Right lobe of liver (tissue), 6 donors: ENCODE results near the gene TECPR2. TPM values are rescaled to one million over a fixed set of nuclear protein-coding genes. Genes with fewer than 3 reads are reported as not detected.

Experiments
- ATAC-seq, 4 donors: fragments of 200-7000 bp; cut with Tn5 transposase; one replicate each; pipeline ENCODE4 v1.9.1; 2020; ENCODE audit warnings: mild to moderate bottlenecking in 4 of 4, moderate library complexity in 4 of 4
- DNase-seq, 3 donors: peaks; one replicate each; pipeline ENCODE4 v3.0.0-alpha.2; 2020
- H3K27ac ChIP-seq, 3 donors: fragments of 200-600 bp; one replicate each; pipeline ENCODE4 v1.8.0; 2022
- H3K27me3 ChIP-seq, 2 donors: fragments of 200-600 bp; one replicate each; pipeline ENCODE4 v1.8.0; 2022
- H3K36me3 ChIP-seq, 4 donors: fragments of 200-600 bp; sonication (generic) in 1 of 4; one replicate each; pipeline versions ENCODE4 v1.5.1 to v1.8.0; 2017 to 2022; ENCODE audit warnings: control low read depth in 1 of 4
- H3K4me1 ChIP-seq, 4 donors: fragments of 200-600 bp; sonication (generic) in 1 of 4; one replicate each; pipeline versions ENCODE4 v1.5.1 to v1.8.0; 2017 to 2022; ENCODE audit warnings: control low read depth in 1 of 4
- H3K4me3 ChIP-seq, 3 donors: fragments of 200-600 bp; one replicate each; pipeline ENCODE4 v1.8.0; 2022
- H3K9me3 ChIP-seq, 4 donors: fragments of 200-600 bp; sonication (generic) in 1 of 4; one replicate each; pipeline versions ENCODE4 v1.5.1 to v1.8.0; 2017 to 2022; ENCODE audit warnings: control low read depth in 1 of 4
- POLR2A ChIP-seq: fragments of 450-650 bp; IDR thresholded peaks from one replicate; pipeline ENCODE4 v1.6.1; 2017; ENCODE audit warnings: antibody characterized with exemption, mild to moderate bottlenecking
- whole genome bisulfite sequencing: methylation state at CpG from one replicate; pipeline ENCODE4 v1.1.6; 2018; ENCODE audit warnings: low coverage, low lambda C conversion rate; ENCODE audit not compliant: insufficient coverage; ENCODE audit errors: missing lambda C conversion rate; 5-methylcytosine and 5-hydroxymethylcytosine counted together
- intact Hi-C, 2 donors: fragments of 100-400 bp; cut with DNase I; formaldehyde crosslinking; loops; one replicate each; pipeline versions ENCODE4 v1.11.2 to v1.14.1; 2022
- total RNA-seq, 6 experiments: library from RNA; depleted of rRNA in 2 of 6; stranded (reverse); fragments of >200 nt in 2 of 6; fragmentation: NEBNext Ultra II Directional in 3 of 6; extraction: Animal tissue kit (Norgen Biotek cat#: 25700) in 3 of 6; gene quantifications; one replicate each; pipeline versions ENCODE4 v1.1.0 to v1.2.4, GENCODE V29; 2016 to 2023
- TF ChIP-seq, protein P1 (sequence below), 4 donors: fragments of 200-600 bp in 3 of 4; fragments of 450-650 bp in 1 of 4; IDR thresholded peaks; one replicate each; pipeline versions ENCODE4 v1.5.1 to v1.8.0; 2016 to 2022; ENCODE audit warnings: antibody characterized with exemption in 4 of 4, mild to moderate bottlenecking in 2 of 4
- donor health status: DM: no; HTN: yes; CAD: no.
- donor health status: DM: no; HTN: no; CAD: no.
- donor health status: DM: no; HTN: no; CAD: no.
- donor health status: DM: no; HTN: yes; CAD: no.
- donor health status: DM: no; HTN: yes; CAD: no.

Gene TECPR2
- total RNA-seq, 6 experiments from 2014 or later, result 5.5 to 10.5 (median 9.4) TPM

DNA sequence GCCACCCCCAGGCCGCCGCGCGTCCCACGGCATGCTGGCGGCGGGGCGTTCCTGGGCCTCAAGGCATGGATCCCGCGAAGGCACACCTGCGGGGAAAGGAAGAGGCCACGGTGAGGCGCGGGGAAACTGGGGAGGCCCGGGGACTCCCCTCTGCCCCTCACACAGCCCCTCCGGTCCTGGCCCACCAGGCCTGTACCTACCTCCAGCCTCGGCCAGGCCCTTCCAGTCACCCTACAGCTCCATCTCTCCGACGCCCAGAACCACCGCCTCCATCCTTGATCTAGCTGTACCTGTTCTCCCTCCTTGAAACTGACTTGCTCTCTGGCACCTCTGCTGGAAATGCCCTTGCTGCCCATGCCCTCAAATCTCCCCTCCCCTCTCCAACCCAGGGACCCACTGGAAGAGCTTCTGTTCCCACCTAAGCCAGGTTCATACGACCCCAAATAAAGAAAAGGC is 145.1 kb downstream of the TECPR2 start:
- intact Hi-C loops, result no loop called here
- TF ChIP-seq POLR2A, result no peak
- H3K4me3 ChIP-seq, result no peak overlapping the region
- no peak overlapping the region for H3K27ac ChIP-seq
- H3K27me3 ChIP-seq, result no peaks in the 10 kb centered on the region
- no peaks in the 10 kb centered on the region for H3K36me3 ChIP-seq
- ATAC-seq, result no peak
- WGBS, result 100% methylated on average over 1 of the region's 21 CpGs
- H3K9me3 ChIP-seq, result no peaks in the 10 kb centered on the region
- no peak for DNase-seq
- H3K4me1 ChIP-seq, result peaks cover 0 to 6% (median 0%) of the 10 kb centered on the region in 4 donors

- no CpG with 5 or more reads among the region's 14 CpGs for WGBS
- ATAC-seq (peak in 3 of 4 donors; percentile 2 to 34 (median 11)), DNase-seq (no peak)
- H3K9me3 ChIP-seq, result no peaks in the 10 kb centered on the region
- peak overlapping the region in 2 of 3 donors; percentile 58 to 63 for H3K4me3 ChIP-seq
- peak overlapping the region; percentile 26 to 85 (median 76) for H3K27ac ChIP-seq
- H3K36me3 ChIP-seq, result no peaks in the 10 kb centered on the region
- intact Hi-C loops, result no loop called here
- H3K4me1 ChIP-seq, result peaks cover 0 to 6% (median 0%) of the 10 kb centered on the region in 4 donors
- no peaks in the 10 kb centered on the region for H3K27me3 ChIP-seq
- TF ChIP-seq, protein P1, sequence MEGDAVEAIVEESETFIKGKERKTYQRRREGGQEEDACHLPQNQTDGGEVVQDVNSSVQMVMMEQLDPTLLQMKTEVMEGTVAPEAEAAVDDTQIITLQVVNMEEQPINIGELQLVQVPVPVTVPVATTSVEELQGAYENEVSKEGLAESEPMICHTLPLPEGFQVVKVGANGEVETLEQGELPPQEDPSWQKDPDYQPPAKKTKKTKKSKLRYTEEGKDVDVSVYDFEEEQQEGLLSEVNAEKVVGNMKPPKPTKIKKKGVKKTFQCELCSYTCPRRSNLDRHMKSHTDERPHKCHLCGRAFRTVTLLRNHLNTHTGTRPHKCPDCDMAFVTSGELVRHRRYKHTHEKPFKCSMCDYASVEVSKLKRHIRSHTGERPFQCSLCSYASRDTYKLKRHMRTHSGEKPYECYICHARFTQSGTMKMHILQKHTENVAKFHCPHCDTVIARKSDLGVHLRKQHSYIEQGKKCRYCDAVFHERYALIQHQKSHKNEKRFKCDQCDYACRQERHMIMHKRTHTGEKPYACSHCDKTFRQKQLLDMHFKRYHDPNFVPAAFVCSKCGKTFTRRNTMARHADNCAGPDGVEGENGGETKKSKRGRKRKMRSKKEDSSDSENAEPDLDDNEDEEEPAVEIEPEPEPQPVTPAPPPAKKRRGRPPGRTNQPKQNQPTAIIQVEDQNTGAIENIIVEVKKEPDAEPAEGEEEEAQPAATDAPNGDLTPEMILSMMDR (IDR thresholded peaks at IDR 0.05), result no peak
Measured at GRCh38 chr14:102508410-102508773, 145.7 kb downstream of the TECPR2 start.

DNA sequence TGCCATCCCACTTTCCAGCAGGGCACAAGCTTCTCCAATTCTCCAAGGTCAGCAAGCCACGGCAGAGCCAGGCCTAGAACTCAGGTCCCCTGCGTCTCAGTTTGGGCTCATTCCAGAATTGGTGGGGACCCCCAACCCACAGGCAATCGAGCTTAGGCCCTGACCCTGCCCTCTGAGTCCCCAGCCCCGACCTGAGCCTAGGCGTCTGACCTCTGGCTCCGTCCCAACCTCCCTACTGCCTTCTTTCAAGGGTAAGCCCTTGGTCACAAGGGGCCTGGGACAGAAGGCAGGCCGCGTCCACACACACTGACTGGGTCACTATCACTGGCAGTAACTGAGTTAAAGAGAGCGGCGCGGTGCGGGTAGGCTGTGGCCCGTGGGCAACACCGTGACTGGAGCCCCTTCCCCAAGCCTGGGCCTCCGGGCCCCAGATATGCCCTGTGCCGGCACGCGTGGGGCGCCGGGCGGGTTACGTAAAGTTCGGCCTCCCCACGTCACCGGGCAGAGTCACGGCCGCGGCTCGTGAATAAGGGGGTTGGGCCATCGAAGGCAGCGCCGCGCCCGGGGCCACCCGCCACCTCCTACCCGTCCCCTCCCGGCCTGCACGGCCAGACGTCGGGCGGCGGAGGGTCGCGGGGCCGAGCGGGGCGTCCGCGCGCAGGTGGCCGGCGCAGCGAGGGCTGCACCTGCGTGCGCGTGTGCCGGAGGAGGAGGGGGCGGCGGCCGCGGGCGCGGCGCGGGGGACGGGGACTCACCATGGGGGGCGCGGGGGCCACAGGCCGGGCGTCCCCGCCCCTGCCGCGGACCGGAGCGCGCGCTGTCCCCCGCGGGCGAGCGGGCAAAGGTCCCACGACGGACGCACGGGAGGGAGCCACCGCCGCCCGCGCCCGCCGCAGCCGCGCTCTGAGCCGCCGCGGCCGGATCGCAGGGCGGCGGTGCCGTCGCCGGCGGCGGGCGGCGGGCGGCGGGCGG is 146.3 kb downstream of the TECPR2 start:
- peak; percentile 64 to 79 (median 76) for DNase-seq
- peaks cover 0 to 6% (median 0%) of the 10 kb centered on the region in 4 donors for H3K4me1 ChIP-seq
- H3K27ac ChIP-seq, result peak overlapping the region; percentile 26 to 85 (median 76)
- no peaks in the 10 kb centered on the region for H3K9me3 ChIP-seq
- H3K4me3 ChIP-seq, result peak overlapping the region; percentile 41 to 63 (median 58)
- TF ChIP-seq POLR2A, result no peak
- no peaks in the 10 kb centered on the region for H3K36me3 ChIP-seq
- H3K27me3 ChIP-seq, result no peaks in the 10 kb centered on the region
- peak; percentile 33 to 48 (median 42) for ATAC-seq
- intact Hi-C loops, result no loop called here
- 10% methylated on average over 2 of the region's 110 CpGs for WGBS

GRCh38 chr14:102509746-102510615 is 147.2 kb downstream of the TECPR2 start, which contains the start of gene ANKRD9:
ANKRD9 (minus strand) TSS chr14:102509776; CDS start chr14:102507889, 1,887 bp downstream.
- TF ChIP-seq, protein P1 (IDR thresholded peaks at IDR 0.05), result no peak
- TF ChIP-seq POLR2A, result no peak
- intact Hi-C loops, result loop anchor here in 1 of 2 donors (5.0 kb wide), 1 partner anchor 68 kb away; no protein-coding TSS in a partner anchor

More at GRCh38 chr14:102509746-102510615, 147.2 kb downstream of the TECPR2 start, which contains the start of gene ANKRD9:
- Histone ChIP-seq H3K27ac (peak within 1 kb of the TSS; percentile 26 to 85 (median 76)), H3K4me1 (peaks cover 0 to 6% (median 0%) of the 10 kb centered on the region in 4 donors), H3K36me3 (no peaks in the 10 kb centered on the region), H3K27me3 (no peaks in the 10 kb centered on the region), H3K9me3 (no peaks in the 10 kb centered on the region), H3K4me3 (peak within 1 kb of the TSS; percentile 41 to 63 (median 58))
- DNase-seq, result peak; percentile 96
- 12% methylated on average over 20 of the region's 91 CpGs for WGBS
- peak; percentile 88 to 93 (median 90) for ATAC-seq
